Left ventricle myocardium inferior (tissue), 1 donor: ENCODE measurements around the gene PAQR6. TPM values are rescaled to one million over a fixed set of nuclear protein-coding genes. Genes with fewer than 3 reads are reported as not detected.
A peak's percentile ranks its signal among the peaks of the same experiment; 100 is the strongest.

Experiments
- DNase-seq: peaks from one replicate; pipeline ENCODE4 v3.0.0-alpha.2; 2020
- H3K27ac ChIP-seq: fragments of 200-600 bp; replicated peaks from 2 replicates; pipeline ENCODE4 v1.8.0; 2021
- H3K27me3 ChIP-seq: fragments of 200-600 bp; 2 replicates; pipeline ENCODE4 v1.8.0; 2021; ENCODE audit warnings: low read depth
- H3K36me3 ChIP-seq: fragments of 200-600 bp; 2 replicates; pipeline ENCODE4 v1.8.0; 2021
- H3K4me1 ChIP-seq: fragments of 200-600 bp; 2 replicates; pipeline ENCODE4 v1.8.0; 2021
- H3K4me3 ChIP-seq: fragments of 200-600 bp; 2 replicates; pipeline ENCODE4 v1.8.0; 2021; ENCODE audit warnings: mild to moderate bottlenecking, moderate library complexity
- H3K9me3 ChIP-seq: fragments of 200-600 bp; replicated peaks from 2 replicates; pipeline ENCODE4 v1.8.0; 2021
- intact Hi-C: fragments of 100-400 bp; cut with micrococcal nuclease; formaldehyde crosslinking; loops from one replicate; pipeline ENCODE4 v1.11.0; 2022
- total RNA-seq: library from RNA; stranded (reverse); fragmentation: NEBNext Ultra II Directional; extraction: Animal tissue kit (Norgen Biotek cat#: 25700); gene quantifications from one replicate; pipeline ENCODE4 v1.2.1, GENCODE V29; 2021
- TF ChIP-seq, protein P1 (sequence below): fragments of 200-600 bp; IDR thresholded peaks from 2 replicates; pipeline ENCODE4 v1.8.0; 2021; ENCODE audit warnings: antibody characterized with exemption, mild to moderate bottlenecking, borderline replicate concordance
- donor health status: DM: no; HTN: yes; CAD: no; lungs with severe emphysema.

The PAQR6 gene
- total RNA-seq, 1 donor from 2014 or later, result 0.47 TPM

DNA sequence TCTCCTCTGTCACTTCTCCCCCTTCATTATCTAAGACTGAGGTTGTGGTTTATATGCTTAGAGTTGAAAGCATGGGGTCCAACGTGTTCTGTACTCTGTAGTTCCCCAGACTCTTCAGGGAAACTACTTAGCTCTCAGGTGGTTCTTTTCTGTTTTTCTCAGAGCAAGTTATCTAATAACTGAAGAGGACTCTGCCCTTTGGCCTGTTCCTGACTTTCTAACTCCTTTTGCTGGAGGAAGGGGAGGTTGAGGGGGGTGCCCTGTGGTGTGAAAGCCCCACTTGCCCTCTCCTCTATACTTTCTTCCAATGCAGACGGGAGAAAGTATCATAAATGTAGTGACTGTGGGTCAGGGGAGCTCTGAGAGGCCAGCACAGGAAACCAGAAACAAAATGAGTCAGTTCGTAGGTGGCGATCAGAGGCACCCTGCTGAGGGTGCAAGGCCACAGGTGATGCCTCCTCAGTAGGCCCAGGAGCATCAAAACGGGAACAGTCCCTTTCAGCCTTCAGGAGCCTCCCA, 49.0 kb downstream of the PAQR6 start:
- H3K4me3 ChIP-seq, result no peak overlapping the region
- peaks cover 87% of the 10 kb centered on the region for H3K4me1 ChIP-seq
- H3K36me3 ChIP-seq, result peaks cover 17% of the 10 kb centered on the region
- H3K27ac ChIP-seq, result no peak overlapping the region
- TF ChIP-seq, protein P1, sequence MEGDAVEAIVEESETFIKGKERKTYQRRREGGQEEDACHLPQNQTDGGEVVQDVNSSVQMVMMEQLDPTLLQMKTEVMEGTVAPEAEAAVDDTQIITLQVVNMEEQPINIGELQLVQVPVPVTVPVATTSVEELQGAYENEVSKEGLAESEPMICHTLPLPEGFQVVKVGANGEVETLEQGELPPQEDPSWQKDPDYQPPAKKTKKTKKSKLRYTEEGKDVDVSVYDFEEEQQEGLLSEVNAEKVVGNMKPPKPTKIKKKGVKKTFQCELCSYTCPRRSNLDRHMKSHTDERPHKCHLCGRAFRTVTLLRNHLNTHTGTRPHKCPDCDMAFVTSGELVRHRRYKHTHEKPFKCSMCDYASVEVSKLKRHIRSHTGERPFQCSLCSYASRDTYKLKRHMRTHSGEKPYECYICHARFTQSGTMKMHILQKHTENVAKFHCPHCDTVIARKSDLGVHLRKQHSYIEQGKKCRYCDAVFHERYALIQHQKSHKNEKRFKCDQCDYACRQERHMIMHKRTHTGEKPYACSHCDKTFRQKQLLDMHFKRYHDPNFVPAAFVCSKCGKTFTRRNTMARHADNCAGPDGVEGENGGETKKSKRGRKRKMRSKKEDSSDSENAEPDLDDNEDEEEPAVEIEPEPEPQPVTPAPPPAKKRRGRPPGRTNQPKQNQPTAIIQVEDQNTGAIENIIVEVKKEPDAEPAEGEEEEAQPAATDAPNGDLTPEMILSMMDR, result no peak
- no peak for DNase-seq
- intact Hi-C loops, result no loop called here
- no peaks in the 10 kb centered on the region for H3K27me3 ChIP-seq
- H3K9me3 ChIP-seq, result no peaks in the 10 kb centered on the region

- Histone ChIP-seq H3K27me3 (no peaks in the 10 kb centered on the region), H3K4me3 (no peak overlapping the region), H3K9me3 (no peaks in the 10 kb centered on the region), H3K27ac (peak overlapping the region; percentile 66), H3K4me1 (peaks cover 67% of the 10 kb centered on the region), H3K36me3 (peaks cover 14% of the 10 kb centered on the region)
- intact Hi-C loops, result no loop called here
- no peak for DNase-seq
- TF ChIP-seq, protein P1, result no peak
Measured at GRCh38 chr1:156196445-156196844, 51.4 kb downstream of the PAQR6 start.

DNA sequence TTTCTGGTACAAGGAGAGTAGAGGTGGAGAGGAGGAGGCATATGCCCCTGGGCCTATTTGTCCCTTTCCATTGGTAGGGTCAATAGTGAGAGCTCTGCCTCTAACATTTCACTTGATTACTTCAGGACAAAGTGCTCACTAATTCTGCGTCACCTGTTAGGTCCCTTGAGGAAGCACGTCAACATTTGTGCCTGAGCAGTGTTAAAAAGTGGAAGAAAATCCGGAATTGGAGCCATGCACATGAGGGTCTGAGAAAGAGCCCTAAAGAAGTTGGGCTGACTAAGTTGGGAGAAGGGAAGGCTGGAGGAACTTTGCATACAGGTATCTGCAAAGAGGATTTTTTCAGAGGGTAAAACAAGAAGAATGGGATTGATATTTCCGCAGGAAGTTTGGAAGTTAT, 52.0 kb downstream of the PAQR6 start:
- H3K4me3 ChIP-seq, result no peak overlapping the region
- no peaks in the 10 kb centered on the region for H3K9me3 ChIP-seq
- H3K27ac ChIP-seq, result peak overlapping the region; percentile 66
- intact Hi-C loops, result no loop called here
- H3K27me3 ChIP-seq, result no peaks in the 10 kb centered on the region
- peaks cover 13% of the 10 kb centered on the region for H3K36me3 ChIP-seq
- DNase-seq, result no peak
- TF ChIP-seq, protein P1, result no peak
- H3K4me1 ChIP-seq, result peaks cover 61% of the 10 kb centered on the region

DNA sequence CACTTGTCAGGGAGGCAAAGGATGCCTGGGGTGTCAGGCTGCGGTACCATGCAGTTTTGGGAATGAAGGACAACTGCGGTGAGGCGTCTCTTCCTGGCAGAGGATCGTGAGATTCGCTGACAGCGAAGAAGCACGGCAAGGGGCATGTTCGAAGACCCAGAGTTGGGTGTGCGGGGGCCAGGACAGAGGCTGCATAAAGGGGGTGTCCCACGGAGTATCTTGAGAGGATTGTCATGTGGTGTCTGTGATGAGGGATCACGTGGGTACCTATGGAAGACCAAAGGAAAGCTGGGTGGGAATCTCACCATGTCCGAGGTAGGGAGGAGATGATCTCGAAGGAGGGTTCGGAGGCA, 53.6 kb downstream of the PAQR6 start:
- peak overlapping the region; percentile 87 for H3K27ac ChIP-seq
- peaks cover 57% of the 10 kb centered on the region for H3K4me1 ChIP-seq
- H3K4me3 ChIP-seq, result peak overlapping the region; percentile 78
- H3K27me3 ChIP-seq, result no peaks in the 10 kb centered on the region
- intact Hi-C loops, result no loop called here
- DNase-seq, result no peak
- H3K9me3 ChIP-seq, result no peaks in the 10 kb centered on the region
- H3K36me3 ChIP-seq, result no peaks in the 10 kb centered on the region
- TF ChIP-seq, protein P1, result no peak

GRCh38 chr1:156193488-156194299, 54.2 kb downstream of the PAQR6 start, which contains the start of gene SLC25A44:
SLC25A44 (plus strand) TSS chr1:156194104; CDS start chr1:156199848, 5,744 bp downstream.
- intact Hi-C loops, result no loop called here
- peak within 1 kb of the TSS; percentile 78 for H3K4me3 ChIP-seq
- H3K4me1 ChIP-seq, result peaks cover 51% of the 10 kb centered on the region
- peak within 1 kb of the TSS; percentile 87 for H3K27ac ChIP-seq
- no peaks in the 10 kb centered on the region for H3K9me3 ChIP-seq
- DNase-seq, result peak; percentile 95
- H3K36me3 ChIP-seq, result no peaks in the 10 kb centered on the region
- TF ChIP-seq, protein P1, result peak; percentile 71
- H3K27me3 ChIP-seq, result no peaks in the 10 kb centered on the region

Other genes with a start within 250 kb of the PAQR6 start
- gene SSR2, start 227.1 kb downstream of the PAQR6 start, total RNA-seq, result 77.6 TPM
- 29.9 TPM for gene UBQLN4, start 194.3 kb downstream of the PAQR6 start, total RNA-seq
- 55.0 TPM for gene LAMTOR2, start 193.3 kb downstream of the PAQR6 start, total RNA-seq
- gene RAB25, start 186.9 kb downstream of the PAQR6 start, total RNA-seq, result not detected
- gene MEX3A, start 165.6 kb downstream of the PAQR6 start, total RNA-seq, result 0.16 TPM
- gene LMNA, start 133.3 kb downstream of the PAQR6 start, total RNA-seq, result 236 TPM
- gene SEMA4A, start 94.5 kb downstream of the PAQR6 start, total RNA-seq, result 1.0 TPM
- 14.4 TPM for gene SLC25A44, start 54.0 kb downstream of the PAQR6 start, total RNA-seq
- 55.8 TPM for gene PMF1, start 35.0 kb downstream of the PAQR6 start, total RNA-seq
- gene BGLAP, start 5.9 kb downstream of the PAQR6 start, total RNA-seq, result 0.30 TPM
- 91.1 TPM for gene SMG5, start 34.8 kb upstream of the PAQR6 start, total RNA-seq
- 1.5 TPM for gene TMEM79, start 36.3 kb upstream of the PAQR6 start, total RNA-seq
- gene GLMP, start 47.6 kb upstream of the PAQR6 start, total RNA-seq, result 14.2 TPM
- not detected for gene VHLL, start 51.3 kb upstream of the PAQR6 start, total RNA-seq
- 123 TPM for gene CCT3, start 90.2 kb upstream of the PAQR6 start, total RNA-seq
- gene TSACC, start 90.5 kb upstream of the PAQR6 start, total RNA-seq, result 0.58 TPM
- not detected for gene RHBG, start 121.2 kb upstream of the PAQR6 start, total RNA-seq